WI38 (cell line): ENCODE measurements around the gene KDM6A.
"Not testable (repeated sequence)": the region's sequence is repeated elsewhere in the genome, so short reads cannot be mapped to it uniquely, and the experiment has no call there.

Source experiments
- H3K4me3 ChIP-seq: 2 replicates; pipeline ENCODE4 v1.5.1; 2011; ENCODE audit warnings: low read depth, mild to moderate bottlenecking, control low read depth, low read length
- CTCF ChIP-seq: IDR thresholded peaks from 2 replicates; pipeline ENCODE4 v1.5.1; 2012; ENCODE audit warnings: low read depth, mild to moderate bottlenecking, control low read depth, low read length

The KDM6A gene

GRCh38 chrX:44844204-44844603 lies 28.8 kb upstream of the KDM6A start:
- no peak overlapping the region for H3K4me3 ChIP-seq
- no peak for TF ChIP-seq CTCF

- H3K4me3 ChIP-seq, result not testable (repeated sequence)
Measured at GRCh38 chrX:44850891-44851290, 22.1 kb upstream of the KDM6A start.

GRCh38 chrX:44871114-44871645 lies 1.8 kb upstream of the KDM6A start:
- H3K4me3 ChIP-seq, result peak overlapping the region; percentile 93
- no peak for TF ChIP-seq CTCF

- peak overlapping the region; percentile 93 for H3K4me3 ChIP-seq
- TF ChIP-seq CTCF, result no peak
Measured at GRCh38 chrX:44871931-44872820, 812 bp upstream of the KDM6A start.

GRCh38 chrX:44873415-44874276 lies 658 bp downstream of the KDM6A start:
- peak overlapping the region; percentile 93 for H3K4me3 ChIP-seq
- no peak for TF ChIP-seq CTCF

- TF ChIP-seq CTCF, result no peak
Measured at GRCh38 chrX:44874420-44875184, 1.6 kb downstream of the KDM6A start.

GRCh38 chrX:44875185-44875489 lies 2.1 kb downstream of the KDM6A start:
- no peak for TF ChIP-seq CTCF
- H3K4me3 ChIP-seq, result peak overlapping the region; percentile 93

More at GRCh38 chrX:44874420-44875184, 1.6 kb downstream of the KDM6A start:
- peak overlapping the region; percentile 93 for H3K4me3 ChIP-seq
